ENCODE measurements around the gene NRXN2. TPM values are rescaled to one million over a fixed set of nuclear protein-coding genes. Genes with fewer than 3 reads are reported as not detected.

The NRXN2 gene
- polyA plus RNA-seq, 1 experiment, result 0.20 TPM

DNA sequence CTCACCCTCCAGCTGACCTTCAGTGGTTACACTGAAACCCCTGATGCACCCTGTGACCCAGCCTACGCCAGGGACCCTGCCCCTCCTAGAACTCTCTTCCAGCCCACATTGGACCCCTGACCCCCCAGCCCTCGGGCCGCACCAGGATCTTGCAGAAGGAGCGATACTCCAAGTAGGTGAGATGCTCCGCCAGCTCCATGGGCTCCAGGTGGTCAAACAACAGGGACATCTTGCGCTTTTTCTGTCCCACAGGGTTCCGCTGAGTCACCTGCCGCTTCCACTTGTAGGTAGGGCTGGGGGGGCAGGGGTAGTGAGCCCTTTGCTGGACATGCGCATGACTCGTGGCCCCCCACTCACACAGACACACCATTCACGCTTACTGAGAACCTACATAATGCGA is 16.9 kb upstream of the NRXN2 start:
- ChIA-PET CTCF (interaction anchor here (1.6 to 4.7 kb wide), 2 partner anchors 13 to 51 kb away, joined by 6 to 14 read pairs; no protein-coding TSS in a partner anchor), POLR2A (no interaction called here)
- Histone ChIP-seq H3K27me3 (ENCODE audit: control insufficient read depth, insufficient read depth, low read length) (peaks cover 41% of the 10 kb centered on the region), H3K4me3 (ENCODE audit: low read depth, low read length) (no peak overlapping the region), H3K36me3 (ENCODE audit: control insufficient read depth, insufficient read depth, low read length) (no peaks in the 10 kb centered on the region)
- TF ChIP-seq, protein P1, sequence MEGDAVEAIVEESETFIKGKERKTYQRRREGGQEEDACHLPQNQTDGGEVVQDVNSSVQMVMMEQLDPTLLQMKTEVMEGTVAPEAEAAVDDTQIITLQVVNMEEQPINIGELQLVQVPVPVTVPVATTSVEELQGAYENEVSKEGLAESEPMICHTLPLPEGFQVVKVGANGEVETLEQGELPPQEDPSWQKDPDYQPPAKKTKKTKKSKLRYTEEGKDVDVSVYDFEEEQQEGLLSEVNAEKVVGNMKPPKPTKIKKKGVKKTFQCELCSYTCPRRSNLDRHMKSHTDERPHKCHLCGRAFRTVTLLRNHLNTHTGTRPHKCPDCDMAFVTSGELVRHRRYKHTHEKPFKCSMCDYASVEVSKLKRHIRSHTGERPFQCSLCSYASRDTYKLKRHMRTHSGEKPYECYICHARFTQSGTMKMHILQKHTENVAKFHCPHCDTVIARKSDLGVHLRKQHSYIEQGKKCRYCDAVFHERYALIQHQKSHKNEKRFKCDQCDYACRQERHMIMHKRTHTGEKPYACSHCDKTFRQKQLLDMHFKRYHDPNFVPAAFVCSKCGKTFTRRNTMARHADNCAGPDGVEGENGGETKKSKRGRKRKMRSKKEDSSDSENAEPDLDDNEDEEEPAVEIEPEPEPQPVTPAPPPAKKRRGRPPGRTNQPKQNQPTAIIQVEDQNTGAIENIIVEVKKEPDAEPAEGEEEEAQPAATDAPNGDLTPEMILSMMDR (IDR thresholded peaks at IDR 0.05; ENCODE audit: insufficient read depth, low read depth, low read length), result no peak
- no peak for DNase-seq (ENCODE audit: low read depth)

DNA sequence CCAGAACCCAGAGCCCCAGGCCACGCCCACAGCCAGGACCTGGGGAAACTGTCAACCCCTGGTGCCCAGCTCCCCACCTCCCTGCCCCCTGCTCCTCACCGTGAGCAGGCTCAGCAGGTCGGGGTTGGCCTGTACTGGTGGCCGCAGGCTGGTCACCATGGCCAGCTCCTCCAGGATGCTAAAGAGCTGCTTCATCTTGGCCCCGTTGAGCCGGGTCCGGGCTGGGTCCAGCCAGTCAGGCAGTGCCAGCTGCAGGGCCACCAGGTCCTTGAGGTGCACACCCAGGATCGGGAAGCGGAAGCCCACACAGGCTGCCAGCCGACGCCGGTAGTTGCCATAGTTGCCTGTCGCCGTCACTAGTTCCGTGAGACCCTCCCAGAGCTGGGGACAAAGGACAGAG is 13.7 kb upstream of the NRXN2 start:
- H3K4me3 ChIP-seq (ENCODE audit: low read depth, low read length), result no peak overlapping the region
- TF ChIP-seq, protein P1 (IDR thresholded peaks at IDR 0.05; ENCODE audit: insufficient read depth, low read depth, low read length), result no peak
- no peak for DNase-seq (ENCODE audit: low read depth)
- POLR2A ChIA-PET, result no interaction called here
- H3K36me3 ChIP-seq (ENCODE audit: control insufficient read depth, insufficient read depth, low read length), result no peaks in the 10 kb centered on the region
- CTCF ChIA-PET, result interaction anchor here (0.8 to 1.9 kb wide), 2 partner anchors 9 to 48 kb away, joined by 3 to 5 read pairs; no protein-coding TSS in a partner anchor
- peaks cover 22% of the 10 kb centered on the region for H3K27me3 ChIP-seq (ENCODE audit: control insufficient read depth, insufficient read depth, low read length)

DNA sequence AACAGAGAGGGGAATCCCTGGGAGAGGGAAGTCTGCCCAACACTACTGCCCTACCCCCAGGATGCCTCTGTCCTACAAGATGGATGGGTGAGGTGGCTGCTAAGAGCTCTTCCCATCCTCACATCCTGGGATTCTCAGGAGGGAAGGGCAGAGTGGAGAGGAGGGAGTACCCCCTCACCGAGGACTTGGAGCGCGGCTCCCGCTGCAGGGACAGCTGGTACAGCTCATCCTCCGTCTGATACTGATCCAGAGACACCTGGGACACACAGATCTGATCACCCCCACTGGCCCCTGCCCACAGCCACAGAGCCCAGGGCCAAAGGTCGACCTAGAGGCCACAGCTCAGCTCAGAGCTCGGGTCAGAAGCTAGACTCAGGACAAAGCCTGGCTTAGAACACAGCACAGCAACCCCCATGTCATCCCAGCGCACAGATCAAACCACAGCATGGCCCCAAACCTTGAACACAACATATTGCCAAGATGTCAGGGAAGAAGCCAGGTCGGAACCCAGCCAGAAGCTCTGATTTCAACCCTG is 12.8 kb upstream of the NRXN2 start:
- peaks cover 14% of the 10 kb centered on the region for H3K27me3 ChIP-seq (ENCODE audit: control insufficient read depth, insufficient read depth, low read length)
- ChIA-PET CTCF (interaction anchor here (0.8 to 1.9 kb wide), 3 partner anchors 9 to 47 kb away, joined by 3 to 5 read pairs (median 3); no protein-coding TSS in a partner anchor), POLR2A (no interaction called here)
- no peak overlapping the region for H3K4me3 ChIP-seq (ENCODE audit: low read depth, low read length)
- H3K36me3 ChIP-seq (ENCODE audit: control insufficient read depth, insufficient read depth, low read length), result no peaks in the 10 kb centered on the region
- TF ChIP-seq, protein P1 (IDR thresholded peaks at IDR 0.05; ENCODE audit: insufficient read depth, low read depth, low read length), result no peak
- no peak for DNase-seq (ENCODE audit: low read depth)

DNA sequence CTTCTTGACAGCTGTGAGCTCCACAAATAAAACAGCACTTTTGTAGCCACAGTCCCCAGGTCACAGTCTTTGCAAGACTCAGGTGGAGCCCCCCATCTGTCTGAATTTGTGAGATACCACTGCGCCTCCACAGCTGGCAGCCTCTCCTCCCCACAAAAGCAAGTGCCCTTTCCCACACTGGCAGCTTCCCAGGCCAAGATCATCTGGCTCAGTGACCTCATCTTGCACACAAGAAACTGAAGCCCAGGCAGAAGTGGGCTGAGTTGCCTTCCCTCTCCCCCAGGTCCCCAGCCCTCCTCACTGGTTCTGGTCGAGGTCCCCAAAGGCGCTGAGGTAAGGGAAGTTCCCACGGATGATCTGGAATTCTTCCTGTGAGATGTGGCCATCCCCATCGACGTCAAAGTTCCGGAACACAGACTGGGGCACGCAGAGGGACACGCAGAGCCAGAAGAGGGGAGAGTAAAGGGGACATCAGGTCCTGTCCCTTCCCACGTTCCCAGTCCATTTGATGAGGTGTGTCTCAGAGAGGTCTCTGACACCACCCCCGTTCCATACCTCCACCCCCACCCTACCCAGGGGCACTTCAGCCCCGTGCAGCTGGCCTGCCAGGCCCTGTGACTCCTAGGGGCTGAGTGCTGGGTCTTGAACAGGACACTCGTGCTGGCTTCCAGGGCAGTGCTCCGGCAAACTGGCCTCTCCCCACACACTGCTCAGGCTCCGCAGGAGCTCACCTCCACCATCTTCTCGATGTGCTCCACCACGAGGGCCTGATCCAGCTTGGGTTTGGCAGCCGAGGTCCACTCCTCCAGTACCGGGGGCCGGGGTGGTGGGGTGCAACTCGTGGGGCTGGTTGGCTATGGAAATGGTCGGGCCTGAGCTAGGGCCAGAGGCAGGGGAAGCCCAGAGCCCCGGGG is 12.1 kb upstream of the NRXN2 start:
- no peak overlapping the region for H3K4me3 ChIP-seq (ENCODE audit: low read depth, low read length)
- TF ChIP-seq, protein P1 (IDR thresholded peaks at IDR 0.05; ENCODE audit: insufficient read depth, low read depth, low read length), result no peak
- DNase-seq (ENCODE audit: low read depth), result no peak
- ChIA-PET CTCF (interaction anchor here (1.1 to 3.1 kb wide), 3 partner anchors 8 to 279 kb away, joined by 3 to 19 read pairs (median 3); partner anchors contain the start of genes ARL2 and RASGRP2), POLR2A (no interaction called here)
- peaks cover 14% of the 10 kb centered on the region for H3K27me3 ChIP-seq (ENCODE audit: control insufficient read depth, insufficient read depth, low read length)
- no peaks in the 10 kb centered on the region for H3K36me3 ChIP-seq (ENCODE audit: control insufficient read depth, insufficient read depth, low read length)

DNA sequence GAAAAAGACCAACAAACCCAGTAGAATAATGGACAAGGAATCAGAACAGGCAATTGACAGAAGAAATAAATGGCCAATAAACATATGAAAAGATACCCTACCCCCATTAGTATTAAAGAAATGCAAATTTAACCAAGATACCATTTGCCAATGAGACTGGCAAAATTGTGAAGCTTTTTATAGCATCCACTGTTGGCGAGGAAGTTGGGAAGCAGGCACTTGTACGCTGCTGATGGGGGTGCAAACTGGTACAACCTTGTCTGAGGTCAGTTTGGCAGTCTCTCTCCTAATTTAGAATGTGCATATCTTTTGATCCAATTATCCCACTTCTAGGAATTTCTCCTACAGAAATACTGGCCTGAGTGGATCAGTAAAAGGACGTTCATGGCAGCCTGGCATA is 8.6 kb upstream of the NRXN2 start:
- DNase-seq (ENCODE audit: low read depth), result no peak
- Histone ChIP-seq H3K36me3 (ENCODE audit: control insufficient read depth, insufficient read depth, low read length) (no peaks in the 10 kb centered on the region), H3K27me3 (ENCODE audit: control insufficient read depth, insufficient read depth, low read length) (peaks cover 10% of the 10 kb centered on the region), H3K4me3 (ENCODE audit: low read depth, low read length) (no peak overlapping the region)
- ChIA-PET CTCF (no interaction called here), POLR2A (no interaction called here)
- TF ChIP-seq, protein P1 (IDR thresholded peaks at IDR 0.05; ENCODE audit: insufficient read depth, low read depth, low read length), result no peak
